ENCODE data around the gene SLC17A9.

Gene SLC17A9, protein sequence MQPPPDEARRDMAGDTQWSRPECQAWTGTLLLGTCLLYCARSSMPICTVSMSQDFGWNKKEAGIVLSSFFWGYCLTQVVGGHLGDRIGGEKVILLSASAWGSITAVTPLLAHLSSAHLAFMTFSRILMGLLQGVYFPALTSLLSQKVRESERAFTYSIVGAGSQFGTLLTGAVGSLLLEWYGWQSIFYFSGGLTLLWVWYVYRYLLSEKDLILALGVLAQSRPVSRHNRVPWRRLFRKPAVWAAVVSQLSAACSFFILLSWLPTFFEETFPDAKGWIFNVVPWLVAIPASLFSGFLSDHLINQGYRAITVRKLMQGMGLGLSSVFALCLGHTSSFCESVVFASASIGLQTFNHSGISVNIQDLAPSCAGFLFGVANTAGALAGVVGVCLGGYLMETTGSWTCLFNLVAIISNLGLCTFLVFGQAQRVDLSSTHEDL

DNA sequence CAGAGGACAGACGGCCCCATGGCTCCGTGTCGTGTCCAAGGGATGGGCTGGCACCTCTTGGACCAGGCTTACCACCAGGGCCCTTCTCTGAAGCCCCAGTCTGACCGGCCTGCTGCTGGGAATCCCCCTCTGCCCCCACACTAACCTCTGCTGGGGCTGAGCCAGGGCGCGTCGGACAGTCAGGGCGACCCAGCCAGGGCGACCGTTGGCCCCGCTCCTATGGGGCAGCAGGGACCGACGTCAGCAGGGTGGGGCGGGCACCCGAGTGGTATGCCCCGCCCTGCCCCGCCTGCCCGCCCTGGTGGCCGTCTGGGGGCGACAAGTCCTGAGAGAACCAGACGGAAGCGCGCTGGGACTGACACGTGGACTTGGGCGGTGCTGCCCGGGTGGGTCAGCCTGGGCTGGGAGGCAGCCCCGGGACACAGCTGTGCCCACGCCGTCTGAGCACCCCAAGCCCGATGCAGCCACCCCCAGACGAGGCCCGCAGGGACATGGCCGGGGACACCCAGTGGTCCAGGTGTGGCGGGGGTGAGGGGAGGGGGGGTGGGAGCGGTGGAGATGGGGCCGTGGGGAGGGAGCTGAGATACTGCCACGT is at the start of gene SLC17A9:
TSS of gene SLC17A9 (plus strand) at position 337 of the 595 bp plus-strand sequence. CDS start at position 459, 122 bp downstream.
- no peak for DNase-seq (ENCODE audit: low spot score)

DNA sequence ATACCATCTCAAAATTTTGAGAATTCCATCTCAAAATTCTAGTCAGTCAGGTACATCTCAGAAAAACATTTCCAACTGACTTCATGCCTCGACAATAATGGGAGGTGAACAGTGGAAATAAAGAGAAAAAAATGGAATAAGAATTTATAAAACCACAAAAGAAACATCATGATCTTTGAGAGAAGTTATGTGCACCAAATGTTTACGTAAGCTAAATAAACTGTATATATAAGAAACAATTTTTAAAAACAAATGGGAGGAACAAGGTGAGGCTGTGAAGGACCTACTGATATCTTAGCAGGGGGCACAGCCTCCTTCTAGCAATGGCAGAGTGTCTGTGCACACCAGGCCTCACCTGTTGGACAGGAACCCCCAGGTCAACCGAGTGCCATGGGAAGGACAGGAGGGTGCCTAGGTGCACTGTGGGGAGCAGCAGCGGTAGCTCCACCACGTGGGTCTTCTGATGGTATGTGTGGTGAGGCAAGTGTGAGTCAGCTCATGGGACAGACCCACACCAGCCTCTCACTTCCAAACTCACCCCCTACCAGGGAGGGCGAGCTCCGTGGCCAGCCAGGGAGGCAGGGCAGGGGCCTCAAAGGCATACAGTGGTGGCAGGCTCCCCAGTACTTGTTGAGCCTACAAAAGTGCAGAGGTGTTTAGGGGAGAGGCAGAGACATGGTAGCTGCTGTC is 49.4 kb upstream of the SLC17A9 start:
- DNase-seq (ENCODE audit: low spot score), result no peak

DNA sequence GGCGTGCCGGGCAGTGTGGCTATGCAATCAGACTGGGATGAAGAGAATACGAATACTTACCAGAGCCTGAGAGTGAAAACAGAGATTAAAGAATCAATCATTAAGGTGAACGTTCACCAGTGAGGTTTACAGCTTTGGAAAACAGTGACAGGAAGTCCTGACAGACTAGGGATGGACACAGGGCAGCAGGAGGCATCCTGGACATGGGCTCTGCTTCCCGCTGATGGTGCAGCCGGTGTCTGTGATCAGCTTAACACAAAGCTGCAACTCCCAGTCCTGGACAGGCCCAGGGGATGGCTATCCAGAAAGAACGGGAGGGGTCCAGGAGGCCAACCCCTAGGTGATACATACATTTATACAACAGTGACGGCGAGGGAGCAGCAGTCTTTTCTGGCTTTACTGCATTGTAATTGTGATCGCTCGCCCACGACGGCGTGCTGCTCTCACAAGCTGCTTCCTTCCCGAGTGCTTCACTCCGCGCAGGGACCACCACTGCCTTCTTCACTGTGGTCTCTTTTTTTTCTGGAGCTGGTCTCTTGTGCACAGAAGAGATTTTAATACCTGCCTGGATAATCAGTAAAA is 46.9 kb upstream of the SLC17A9 start:
- no peak for DNase-seq (ENCODE audit: low spot score)

DNA sequence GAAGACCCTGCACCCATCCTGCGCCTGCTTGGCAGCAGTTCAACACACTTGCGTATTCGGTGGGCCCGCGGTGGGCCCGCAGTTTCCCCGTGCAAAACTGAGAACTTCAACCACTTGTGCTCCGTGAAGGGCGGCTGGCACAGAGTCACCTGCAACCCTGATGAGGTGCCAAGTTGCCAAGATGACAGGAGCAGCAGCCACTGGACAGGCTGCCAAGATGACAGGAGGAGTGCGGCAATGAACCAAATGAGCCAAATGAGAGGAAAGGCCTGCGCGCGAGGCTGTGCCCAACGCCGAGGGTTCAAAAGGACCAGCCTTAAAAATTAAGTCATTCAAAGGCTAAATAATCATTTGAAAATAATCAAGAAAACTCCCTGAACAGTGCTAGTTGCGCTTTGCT is 46.3 kb upstream of the SLC17A9 start:
- no peak for DNase-seq (ENCODE audit: low spot score)

DNA sequence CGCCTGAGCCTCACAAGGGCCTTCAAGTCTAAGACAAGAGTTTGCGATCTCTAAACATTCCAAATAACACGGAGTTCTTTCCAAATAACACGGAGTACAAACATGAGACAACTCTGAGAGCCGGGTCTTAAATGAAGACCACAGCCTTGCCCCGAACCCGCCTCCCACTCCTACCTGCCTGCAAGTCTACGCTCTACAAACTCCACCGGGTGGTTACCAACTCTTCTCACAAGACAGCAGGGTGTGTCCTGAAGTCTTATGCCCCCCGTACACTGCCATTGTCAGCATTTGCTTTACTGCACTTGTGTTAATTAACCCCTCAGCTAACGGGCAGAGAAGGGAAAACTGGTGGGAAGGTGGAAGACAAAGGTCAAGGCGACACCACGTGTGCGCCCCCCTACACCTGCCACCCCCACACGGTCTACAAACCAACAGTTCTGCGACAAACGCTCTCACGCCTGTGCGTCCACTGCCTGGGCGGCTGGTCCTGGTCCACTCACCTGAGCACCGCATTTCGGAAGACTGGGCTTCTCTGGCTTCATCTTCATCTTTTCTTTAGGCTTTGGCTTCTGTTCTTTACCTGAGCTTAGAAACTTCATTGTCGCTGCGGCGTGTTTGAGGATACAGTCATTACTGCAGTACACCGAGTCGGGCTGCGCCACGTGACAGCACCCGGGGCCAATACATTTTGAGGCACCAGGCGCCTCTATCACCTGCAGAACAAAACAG is 45.7 kb upstream of the SLC17A9 start:
- DNase-seq (ENCODE audit: low spot score), result no peak

DNA sequence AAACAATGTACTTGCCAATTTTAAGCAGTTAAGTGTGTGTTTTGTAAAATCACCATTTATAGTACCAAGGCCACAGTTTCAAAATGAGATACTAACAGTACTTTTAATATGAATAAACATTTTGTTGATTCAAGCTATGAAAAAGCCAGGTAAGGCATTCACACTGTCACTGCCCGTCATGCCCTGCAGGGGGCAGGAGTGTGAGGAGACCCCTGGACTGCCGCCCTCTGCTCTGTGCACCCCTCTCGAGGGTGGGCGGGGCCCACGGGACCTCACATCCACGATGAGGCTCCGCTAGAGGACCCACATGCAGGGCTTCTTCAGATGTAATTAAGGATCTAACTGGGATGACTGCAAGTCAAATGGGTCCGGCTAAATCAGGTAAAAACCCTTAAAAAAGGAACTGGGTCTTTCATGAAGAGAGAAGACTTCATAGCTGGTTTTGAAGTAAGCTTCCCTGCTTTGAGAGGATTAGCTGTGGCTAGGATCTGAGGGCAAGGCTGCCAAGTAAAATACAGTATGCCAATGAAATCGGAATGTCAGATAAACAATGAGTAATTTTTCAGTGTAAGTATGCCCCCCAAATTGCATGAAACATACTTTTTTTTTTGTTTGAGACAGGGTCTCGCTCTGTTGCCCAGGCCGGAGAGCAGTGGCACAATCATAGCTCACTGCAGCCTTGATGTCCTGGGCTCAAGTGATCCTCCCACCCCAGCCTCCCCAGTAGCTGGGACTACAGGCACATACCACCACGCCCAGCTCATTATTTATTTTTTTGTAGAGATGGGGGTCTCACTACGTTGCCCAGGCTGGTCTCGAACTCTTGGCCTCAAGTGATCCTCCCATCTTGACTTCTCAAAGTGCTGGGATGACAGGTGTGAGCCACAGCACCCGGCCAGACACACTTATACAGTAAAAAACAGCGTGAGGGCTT is 44.9 kb upstream of the SLC17A9 start:
- no peak for DNase-seq (ENCODE audit: low spot score)

DNA sequence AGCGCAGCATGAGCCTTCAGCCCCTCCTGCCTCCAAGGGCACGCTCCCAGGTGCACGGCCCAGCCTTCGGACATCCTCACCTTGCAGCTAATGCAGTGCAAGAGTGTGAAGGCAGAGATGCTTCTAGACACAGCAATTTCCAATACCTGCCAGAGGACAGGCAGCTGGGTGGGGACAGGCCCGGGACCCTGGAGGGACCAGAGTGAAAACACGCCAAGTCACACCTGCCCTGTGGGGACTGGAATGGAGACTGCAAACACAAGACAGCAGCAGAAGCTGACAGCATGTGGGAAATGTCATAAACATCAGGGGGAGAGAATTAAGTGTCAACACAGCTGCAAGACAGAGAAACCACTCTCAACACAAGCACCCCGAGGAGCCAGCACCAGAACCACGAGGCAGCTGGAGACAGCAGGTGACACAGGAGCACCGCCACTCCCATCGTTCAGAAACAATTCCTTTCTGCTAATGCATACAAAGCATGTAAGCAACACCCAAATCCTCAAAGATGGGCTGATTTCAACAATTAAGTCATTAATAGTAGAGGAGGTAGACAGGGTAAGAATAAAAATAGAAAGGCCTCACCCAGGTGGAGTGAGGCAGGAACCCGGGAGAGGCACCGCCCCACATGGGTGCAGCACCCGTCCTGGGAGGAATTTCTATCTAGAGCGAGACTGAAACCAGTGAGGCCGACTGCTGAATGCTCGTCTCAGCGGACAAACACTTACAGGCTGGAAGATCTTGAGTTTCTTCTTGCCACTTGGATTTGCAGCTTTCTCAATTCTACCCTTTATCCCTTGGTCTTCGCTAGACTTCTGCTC is 43.3 kb upstream of the SLC17A9 start:
- DNase-seq (ENCODE audit: low spot score), result no peak

DNA sequence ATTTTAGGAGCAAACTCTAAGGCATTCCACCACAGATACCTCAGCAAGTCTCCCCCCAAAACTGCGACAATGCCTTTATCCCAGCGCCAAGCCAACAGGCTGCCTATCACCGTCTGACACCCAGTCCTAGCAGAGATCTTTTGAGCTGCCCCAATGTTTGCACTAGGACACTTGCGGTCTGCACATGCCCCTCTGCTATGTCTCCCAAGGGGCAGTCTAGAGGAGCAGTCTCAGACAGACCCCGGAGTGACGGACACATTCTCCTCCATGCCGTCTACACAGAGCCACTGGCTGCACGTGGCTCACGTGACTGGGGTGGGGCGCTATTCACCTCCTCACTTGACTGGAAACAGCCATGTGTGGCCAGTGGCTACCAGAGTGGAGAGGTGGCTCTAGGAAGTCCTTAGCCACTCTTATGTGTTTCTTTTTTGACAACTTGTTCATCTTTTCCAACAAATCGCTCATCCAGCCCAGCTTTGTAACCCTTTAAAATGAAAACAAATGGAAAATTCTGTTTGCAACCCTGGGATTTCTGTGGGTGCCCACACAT is 42.2 kb upstream of the SLC17A9 start:
- DNase-seq (ENCODE audit: low spot score), result no peak

DNA sequence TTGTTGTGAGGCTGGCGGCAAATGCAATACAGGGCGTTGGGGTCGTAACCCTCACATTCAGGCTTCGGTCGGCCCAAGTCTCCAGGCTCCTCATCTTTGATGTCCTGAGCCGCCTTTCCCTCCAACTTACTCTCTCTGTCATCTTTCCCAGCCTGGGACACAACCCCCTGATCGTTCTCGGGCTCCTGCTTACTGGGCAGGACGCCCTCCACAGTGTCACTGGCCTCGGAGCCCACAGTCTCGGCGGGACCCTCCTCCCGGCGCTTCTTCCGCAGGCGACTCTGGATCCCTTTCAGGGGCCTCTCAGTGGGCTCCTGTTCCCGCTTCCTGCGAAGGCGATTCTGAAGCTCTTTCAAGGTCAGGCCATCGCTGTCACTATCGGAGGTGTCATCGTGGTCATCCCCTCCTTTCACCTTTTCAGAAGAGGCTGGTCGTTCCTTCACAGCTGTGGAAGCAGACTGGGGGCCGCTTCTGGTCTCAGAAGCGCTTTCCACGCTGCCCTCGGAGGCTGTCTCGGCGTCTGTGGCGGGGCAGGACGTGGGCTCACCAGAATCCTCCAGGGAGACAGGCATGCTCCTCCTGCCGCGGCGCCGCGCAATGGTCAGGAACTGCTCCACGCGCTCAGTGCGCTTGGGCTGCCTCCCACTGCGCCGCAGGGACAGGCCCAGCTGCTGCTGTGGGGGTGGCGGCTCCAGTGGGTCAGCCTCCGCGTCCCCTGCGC is 41.6 kb upstream of the SLC17A9 start:
- DNase-seq (ENCODE audit: low spot score), result no peak

DNA sequence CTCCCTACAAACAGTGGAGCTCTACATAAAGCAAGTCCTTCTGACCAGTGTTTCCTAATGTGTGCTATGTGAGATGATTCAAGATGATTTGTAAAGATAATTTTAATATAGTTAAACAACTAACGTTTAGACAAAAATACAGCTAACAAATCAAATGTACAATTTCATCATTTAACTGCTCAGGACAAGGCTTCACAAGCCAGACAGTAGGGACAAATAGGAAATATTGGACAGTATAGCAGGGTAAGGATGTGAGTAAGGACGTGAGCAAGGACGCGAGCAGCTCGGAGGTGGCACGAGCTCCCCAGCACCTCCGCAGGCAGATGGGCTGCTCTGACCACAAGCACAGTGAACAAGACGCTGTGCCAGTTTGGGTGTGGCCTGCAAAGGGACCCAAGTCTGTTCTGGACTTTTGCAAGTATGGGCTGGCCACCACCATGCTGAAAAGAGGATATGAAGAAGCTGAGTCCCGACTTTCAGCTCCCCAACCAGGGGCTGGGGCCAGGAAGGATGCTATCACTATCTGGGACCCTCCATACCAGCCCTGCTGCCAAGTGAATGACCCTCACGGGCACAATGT is 40.7 kb upstream of the SLC17A9 start:
- DNase-seq (ENCODE audit: low spot score), result no peak

DNA sequence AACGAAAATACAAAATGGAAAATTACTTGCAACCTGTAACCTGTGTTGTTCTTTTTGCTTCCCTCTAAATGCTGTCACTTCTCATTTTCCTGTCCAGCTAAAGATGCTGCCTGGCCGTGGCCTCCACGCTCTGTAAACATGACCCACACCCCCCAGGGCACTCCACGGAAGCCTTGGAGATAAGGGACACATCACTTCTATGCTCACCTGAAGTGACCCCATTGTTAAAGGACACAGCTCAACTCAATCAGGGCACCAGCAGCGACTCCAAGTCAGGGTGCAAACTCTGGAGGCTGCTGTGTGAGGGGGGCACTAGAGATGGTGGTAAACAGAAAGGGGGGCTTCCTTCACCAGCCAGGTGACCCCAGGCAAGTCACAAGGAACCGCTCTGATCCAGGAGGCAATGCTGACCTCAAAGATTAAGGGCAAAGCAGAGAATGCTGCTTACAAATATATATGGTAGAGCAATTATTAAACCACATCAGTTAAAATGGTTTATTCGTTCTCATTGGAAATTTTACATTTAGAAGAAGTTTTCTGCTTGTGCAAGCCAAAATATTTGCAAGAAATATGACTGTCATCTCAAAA is 39.4 kb upstream of the SLC17A9 start:
- no peak for DNase-seq (ENCODE audit: low spot score)

DNA sequence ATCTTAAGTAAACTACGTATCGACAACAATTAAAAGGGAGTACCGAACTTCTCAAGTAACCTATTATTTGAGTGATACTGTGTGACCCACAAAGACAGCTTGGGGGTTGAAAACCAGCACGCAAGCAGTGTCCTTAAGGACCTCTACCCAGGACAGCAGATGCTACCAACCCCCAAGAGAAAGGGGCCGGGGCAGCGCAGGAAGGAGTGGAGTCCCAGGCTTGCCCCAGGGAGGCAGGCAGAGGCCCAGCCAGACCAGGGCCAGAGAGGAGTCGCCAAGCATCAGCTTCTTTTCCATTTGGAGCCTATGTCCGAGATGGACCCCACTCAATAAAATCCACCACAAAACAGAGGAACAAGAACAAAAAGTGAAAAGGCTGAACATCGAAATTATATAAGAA is 38.1 kb upstream of the SLC17A9 start:
- no peak for DNase-seq (ENCODE audit: low spot score)

DNA sequence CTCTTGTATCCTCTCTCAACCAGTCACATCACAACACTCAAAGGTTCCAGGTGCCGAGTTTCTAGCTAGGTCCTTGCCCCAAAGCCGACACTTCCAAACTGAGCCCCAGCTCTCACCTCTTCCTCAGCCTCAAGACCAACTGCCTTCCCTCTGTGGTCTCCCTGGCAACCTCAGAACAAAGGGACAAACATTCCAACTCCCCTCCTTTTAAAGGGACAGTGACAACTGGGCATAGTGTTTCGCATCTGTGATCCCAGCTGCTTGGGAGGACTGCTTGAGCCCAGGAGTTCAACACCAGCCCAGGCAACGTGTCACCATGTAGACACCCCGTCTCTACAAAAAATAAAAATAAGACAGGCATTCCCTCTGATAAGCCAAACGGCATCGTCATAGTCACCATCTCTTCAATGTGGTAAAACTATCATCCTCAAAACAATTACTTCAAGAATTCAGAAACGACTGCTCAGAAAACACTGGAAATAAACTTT is 37.5 kb upstream of the SLC17A9 start:
- DNase-seq (ENCODE audit: low spot score), result peak; percentile 77

DNA sequence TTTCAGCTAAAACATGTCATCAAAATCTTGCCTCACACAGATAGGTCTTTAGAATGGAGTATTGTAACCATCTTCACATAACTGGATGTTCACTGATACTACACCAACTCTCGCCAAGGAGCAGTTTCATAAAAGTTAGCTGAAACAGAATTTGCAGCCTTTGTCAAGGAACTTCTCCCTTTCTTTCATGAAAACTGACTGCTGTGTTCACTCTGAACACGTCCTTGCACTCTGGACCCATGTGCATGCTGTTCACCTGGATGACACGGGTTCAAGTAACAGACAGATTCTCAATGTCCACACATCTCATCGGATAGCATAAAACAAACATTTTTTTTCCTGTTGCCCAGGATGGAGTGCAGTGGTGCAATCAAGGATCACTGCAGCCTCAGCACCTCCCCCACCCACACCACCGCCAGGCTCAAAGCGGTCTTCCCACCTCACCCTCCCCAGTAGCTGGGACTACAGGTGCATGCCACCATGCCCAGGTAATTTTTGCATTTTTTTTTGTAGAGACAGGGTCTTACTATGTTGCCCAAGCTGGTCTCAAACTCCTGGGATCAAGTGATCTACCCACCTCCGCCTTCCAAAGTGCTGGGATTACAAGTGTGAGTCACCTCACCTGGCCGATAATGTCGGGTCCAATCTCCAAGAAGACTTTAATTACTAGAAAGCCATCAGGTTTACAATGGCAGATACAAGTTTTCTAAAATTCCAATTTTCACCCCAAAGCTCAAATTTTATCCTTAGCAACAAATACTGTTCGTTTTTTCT is 35.6 kb upstream of the SLC17A9 start:
- no peak for DNase-seq (ENCODE audit: low spot score)

DNA sequence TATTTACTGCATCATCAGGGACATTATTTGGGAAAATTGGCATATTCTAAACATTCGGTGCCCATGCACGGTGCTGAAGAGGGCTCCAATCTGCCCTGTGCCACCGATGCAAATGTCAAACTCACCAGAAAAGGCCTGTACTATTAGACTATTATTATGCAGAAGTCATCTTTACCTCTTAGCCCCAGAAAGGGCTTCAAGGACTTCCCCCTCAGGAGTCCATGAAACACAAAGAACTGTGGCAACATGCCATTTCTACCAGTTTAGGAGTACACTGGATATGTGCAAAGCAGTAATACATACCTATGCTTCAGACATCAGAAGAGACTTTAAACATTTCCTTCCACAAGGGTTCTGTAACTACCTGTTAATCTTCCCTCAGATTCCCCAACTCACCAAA is 34.8 kb upstream of the SLC17A9 start:
- DNase-seq (ENCODE audit: low spot score), result no peak

DNA sequence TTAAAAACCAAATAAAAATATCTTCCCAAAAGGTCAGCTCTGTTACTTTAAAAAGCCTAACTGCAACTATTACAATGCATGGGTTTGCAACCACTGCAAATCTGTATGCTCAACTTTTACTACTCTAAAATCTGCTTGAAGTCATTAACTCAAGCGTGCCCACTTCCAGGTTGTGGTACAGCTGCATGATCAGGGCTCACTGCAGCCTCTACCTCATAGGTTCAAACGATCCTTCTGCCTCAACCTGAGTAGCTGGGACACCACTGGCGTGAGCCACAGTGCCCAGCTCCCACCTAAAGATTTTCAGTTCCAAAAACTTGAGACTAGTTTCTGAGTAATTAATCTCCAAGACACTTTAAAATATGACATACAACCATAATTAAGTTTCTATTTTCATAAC is 34.4 kb upstream of the SLC17A9 start:
- DNase-seq (ENCODE audit: low spot score), result no peak

DNA sequence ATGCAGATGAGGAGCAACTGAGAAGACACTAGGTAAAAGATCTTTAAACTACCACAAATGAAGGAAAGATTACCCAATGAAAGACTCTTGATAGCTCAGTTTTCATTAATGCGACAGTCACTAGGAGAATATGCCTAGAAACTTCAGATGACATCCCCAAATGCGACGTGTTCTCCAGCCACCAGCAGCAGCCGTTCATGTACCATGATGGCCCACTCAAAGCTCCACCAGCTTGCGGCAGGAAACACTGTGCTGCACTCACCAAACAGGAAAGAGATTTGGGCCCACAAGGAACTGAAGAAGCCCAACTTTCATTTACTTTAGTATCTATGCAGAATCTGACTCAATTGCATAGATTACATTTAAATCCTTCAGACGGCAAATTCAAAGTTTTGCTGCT is 33.7 kb upstream of the SLC17A9 start:
- DNase-seq (ENCODE audit: low spot score), result no peak
